GM23338 (cell line): ENCODE results near the gene OR7A10. TPM values are rescaled to one million over a fixed set of nuclear protein-coding genes. Genes with fewer than 3 reads are reported as not detected.

ENCODE experiments used
- ATAC-seq: fragments of 200-7000 bp; cut with Tn5 transposase; 3 replicates; pipeline ENCODE4 v1.9.1; 2020
- DNase-seq: peaks from one replicate; pipeline ENCODE4 v3.0.0-alpha.2; 2015; ENCODE audit warnings: low spot score
- H2AFZ ChIP-seq: fragments of 200-600 bp; sonication (generic); 2 replicates; pipeline ENCODE4 v1.8.0; 2016; ENCODE audit warnings: antibody characterized with exemption, mild to moderate bottlenecking, moderate library complexity
- H3F3A ChIP-seq: fragments of 200-600 bp; sonication (generic); replicated peaks from 2 replicates; pipeline ENCODE4 v1.8.0; 2017; ENCODE audit warnings: antibody characterized with exemption, mixed run types, low read depth
- H3K27ac ChIP-seq: fragments of 200-600 bp; sonication (generic); 2 replicates; pipeline ENCODE4 v1.6.1; 2016; ENCODE audit warnings: low read depth
- H3K27me3 ChIP-seq: fragments of 200-600 bp; sonication (generic); 2 replicates; pipeline ENCODE4 v1.8.0; 2016; ENCODE audit warnings: mild to moderate bottlenecking, mixed run types, moderate library complexity; ENCODE audit not compliant: insufficient read depth
- H3K36me3 ChIP-seq: fragments of 200-600 bp; sonication (generic); 2 replicates; pipeline ENCODE4 v1.8.0; 2016; ENCODE audit warnings: mild to moderate bottlenecking; ENCODE audit not compliant: insufficient read depth
- H3K4me1 ChIP-seq: fragments of 200-600 bp; sonication (generic); 2 replicates; pipeline ENCODE4 v1.8.0; 2016; ENCODE audit warnings: mild to moderate bottlenecking, moderate library complexity; ENCODE audit not compliant: insufficient read depth
- H3K4me2 ChIP-seq: fragments of 200-600 bp; sonication (generic); 2 replicates; pipeline ENCODE4 v1.7.1; 2017; ENCODE audit warnings: mixed run types
- H3K4me3 ChIP-seq: fragments of 200-600 bp; sonication (generic); 2 replicates; pipeline ENCODE4 v1.6.1; 2016; ENCODE audit warnings: mixed run types
- H3K79me2 ChIP-seq: fragments of 200-600 bp; sonication (generic); replicated peaks from 2 replicates; pipeline ENCODE4 v1.8.0; 2017; ENCODE audit warnings: mild to moderate bottlenecking; ENCODE audit not compliant: insufficient read depth
- H3K9me2 ChIP-seq: fragments of 200-600 bp; sonication (generic); 2 replicates; pipeline ENCODE4 v1.8.0; 2017; ENCODE audit not compliant: insufficient read depth
- H4K20me1 ChIP-seq: fragments of 200-600 bp; sonication (generic); replicated peaks from 2 replicates; pipeline ENCODE4 v1.8.0; 2017; ENCODE audit warnings: mild to moderate bottlenecking; ENCODE audit not compliant: insufficient read depth
- H3K27ac Mint-ChIP-seq: 2 replicates; pipeline ENCODE4 v1.8.0; 2020; ENCODE audit warnings: inconsistent platforms, mild to moderate bottlenecking, moderate library complexity, mixed read lengths
- H3K27me3 Mint-ChIP-seq: 3 replicates; pipeline ENCODE4 v1.8.0; 2022; ENCODE audit warnings: low read depth, mild to moderate bottlenecking, moderate library complexity, mixed read lengths, inconsistent platforms; ENCODE audit not compliant: insufficient read depth, poor library complexity
- H3K36me3 Mint-ChIP-seq: 3 replicates; pipeline ENCODE4 v1.8.0; 2021; ENCODE audit warnings: low read depth, mild to moderate bottlenecking, inconsistent platforms, moderate library complexity, mixed read lengths
- H3K4me1 Mint-ChIP-seq: 3 replicates; pipeline ENCODE4 v1.8.0; 2020; ENCODE audit warnings: mild to moderate bottlenecking, inconsistent platforms, mixed read lengths
- H3K4me3 Mint-ChIP-seq: 3 replicates; pipeline ENCODE4 v1.8.0; 2021; ENCODE audit warnings: moderate library complexity, mild to moderate bottlenecking, inconsistent platforms, mixed read lengths
- H3K9me3 Mint-ChIP-seq: 3 replicates; pipeline ENCODE4 v1.8.0; 2020; ENCODE audit warnings: moderate library complexity, mild to moderate bottlenecking, inconsistent platforms, mixed read lengths
- CREB1 ChIP-seq: fragments of 250-450 bp; sonication (Bioruptor Pico); IDR thresholded peaks from 2 replicates; pipeline ENCODE4 v1.5.0; 2020; ENCODE audit warnings: low read depth, mild to moderate bottlenecking, moderate library complexity
- ETS1 ChIP-seq: IDR thresholded peaks from 2 replicates; pipeline ENCODE4 v1.6.1; 2016; ENCODE audit warnings: antibody characterized with exemption
- EZH2phosphoT487 ChIP-seq: fragments of 200-600 bp; sonication (generic); IDR thresholded peaks from one replicate; pipeline ENCODE4 v1.8.1; 2018; ENCODE audit warnings: antibody characterized with exemption; ENCODE audit not compliant: unreplicated experiment
- JUNB ChIP-seq: IDR thresholded peaks from one replicate; pipeline ENCODE4 v1.6.1; 2016; ENCODE audit warnings: antibody characterized with exemption; ENCODE audit not compliant: unreplicated experiment
- NANOG ChIP-seq: IDR thresholded peaks from 2 replicates; pipeline ENCODE4 v1.6.1; 2016; ENCODE audit warnings: antibody characterized with exemption, borderline replicate concordance
- POLR2AphosphoS5 ChIP-seq: IDR thresholded peaks from 2 replicates; pipeline ENCODE4 v1.6.1; 2016; ENCODE audit warnings: antibody characterized with exemption, low read depth
- STAT1 ChIP-seq: IDR thresholded peaks from one replicate; pipeline ENCODE4 v1.6.1; 2016; ENCODE audit warnings: antibody characterized with exemption; ENCODE audit not compliant: unreplicated experiment
- ZNF331 ChIP-seq: fragments of 250-450 bp; sonication (Bioruptor Pico); IDR thresholded peaks from 2 replicates; pipeline ENCODE4 v1.5.0; 2020; ENCODE audit warnings: low read depth, mild to moderate bottlenecking, moderate library complexity
- ZNF462 ChIP-seq: fragments of 250-450 bp; sonication (Bioruptor Pico); IDR thresholded peaks from 2 replicates; pipeline ENCODE4 v1.5.0; 2020; ENCODE audit warnings: mild to moderate bottlenecking, moderate library complexity
- polyA plus RNA-seq: library from polyadenylated mRNA; unstranded; fragments of >200 nt; fragmentation: Nextera tagmentation; extraction: Ambion mirVana; gene quantifications from 2 replicates; pipeline ENCODE4 v1.2.1, GENCODE V29; 2016
- total RNA-seq: library from RNA; depleted of rRNA; stranded (reverse); fragments of >200 nt; shearing (Covaris generic); gene quantifications from 2 replicates; pipeline ENCODE4 v1.2.3, GENCODE V29; 2014

OR7A10 gene
- total and polyA plus RNA-seq, 2 experiments from 2014 or later = not detected

- TF ChIP-seq ZNF462 (CRISPR knock-in tag) = no peak
- TF ChIP-seq CREB1 (CRISPR knock-in tag) = no peak
Observed at GRCh38 chr19:14826006-14826405, 22.7 kb downstream of the OR7A10 start (continued).

- no peak for DNase-seq
- Mint-ChIP-seq H3K27me3 (peaks cover 6% of the 10 kb centered on the region), H3K4me1 (no peaks in the 10 kb centered on the region), H3K4me3 (no peak overlapping the region), H3K36me3 (peaks cover 5% of the 10 kb centered on the region; the same call in 1 of the 3 replicates), H3K27ac (no peak overlapping the region), H3K9me3 (peaks cover 88% of the 10 kb centered on the region)
- Histone ChIP-seq H3K4me2 (no peak overlapping the region), H3F3A (no peaks in the 10 kb centered on the region), H3K79me2 (no peaks in the 10 kb centered on the region), H3K36me3 (no peaks in the 10 kb centered on the region), H3K9me2 (no peaks in the 10 kb centered on the region), H3K27me3 (no peaks in the 10 kb centered on the region), H3K27ac (no peak overlapping the region), H2AFZ (no peak overlapping the region), H3K4me3 (no peak overlapping the region), H3K4me1 (no peaks in the 10 kb centered on the region), H4K20me1 (no peaks in the 10 kb centered on the region)
- no peak for ATAC-seq
- TF ChIP-seq EZH2phosphoT487 (no peak), STAT1 (no peak), JUNB (no peak), NANOG (no peak), ZNF462 (CRISPR knock-in tag) (no peak), ZNF331 (CRISPR knock-in tag) (no peak), CREB1 (CRISPR knock-in tag) (no peak), POLR2AphosphoS5 (no peak), ETS1 (no peak)
Observed at GRCh38 chr19:14821937-14822336, 26.8 kb downstream of the OR7A10 start.
